OCI-LY7 (cell line): Measurements from ENCODE around the gene SCARB1. TPM values are rescaled to one million over a fixed set of nuclear protein-coding genes. Genes with fewer than 3 reads are reported as not detected.
A peak's percentile ranks its signal among the peaks of the same experiment; 100 is the strongest.

Experiments
- BruUV-seq: library from RNA; stranded (reverse); fragments of 400-500 nt; replicated peaks from 2 replicates; lab custom pipeline; 2021; lab: Mats Ljungman, UMichigan
- CTCF ChIA-PET: fragments of 300-600 bp; sonication (Branson Sonifier 250); formaldehyde crosslinking; loops from one replicate; lab custom pipeline; 2022; ENCODE audit warnings: antibody characterized with exemption; ENCODE audit not compliant: unreplicated experiment; lab: Charles Lee
- POLR2A ChIA-PET: fragments of 300-600 bp; sonication (Branson Sonifier 250); formaldehyde crosslinking; loops from one replicate; lab custom pipeline; 2022; ENCODE audit warnings: antibody characterized with exemption; lab: Charles Lee
- DNase-seq: peaks from one replicate; pipeline ENCODE4 v3.0.0-alpha.2; 2015; ENCODE audit warnings: low spot score
- H2AFZ ChIP-seq: fragments of 200-600 bp; sonication (generic), shearing (Covaris generic); 2 replicates; pipeline ENCODE4 v1.6.1; 2014; ENCODE audit warnings: mild to moderate bottlenecking, antibody characterized with exemption, low read length, moderate library complexity
- H3K27ac ChIP-seq: fragments of 200-600 bp; sonication (generic); 2 replicates; pipeline ENCODE4 v1.5.1; 2014; ENCODE audit warnings: mixed run types, low read depth, mild to moderate bottlenecking, moderate library complexity, low read length, inconsistent platforms; ENCODE audit not compliant: poor library complexity, severe bottlenecking
- H3K36me3 ChIP-seq: fragments of 200-600 bp; sonication (generic); 2 replicates; pipeline ENCODE4 v1.6.1; 2014; ENCODE audit warnings: mild to moderate bottlenecking, antibody characterized with exemption, low read length, moderate library complexity, mixed read lengths; ENCODE audit not compliant: insufficient read depth
- H3K4me1 ChIP-seq: fragments of 200-600 bp; sonication (generic); 2 replicates; pipeline ENCODE4 v1.5.1; 2014; ENCODE audit warnings: mild to moderate bottlenecking, low read length; ENCODE audit not compliant: insufficient read depth, poor library complexity, severe bottlenecking
- H3K4me2 ChIP-seq: fragments of 200-600 bp; sonication (generic); 2 replicates; pipeline ENCODE4 v1.6.1; 2014; ENCODE audit warnings: mild to moderate bottlenecking, low read length
- H3K4me3 ChIP-seq: fragments of 200-600 bp; sonication (generic); 2 replicates; pipeline ENCODE4 v1.5.1; 2014; ENCODE audit warnings: mild to moderate bottlenecking, low read depth, low read length; ENCODE audit not compliant: poor library complexity, severe bottlenecking
- H3K79me2 ChIP-seq: fragments of 200-600 bp; sonication (generic); 2 replicates; pipeline ENCODE4 v1.6.1; 2016; ENCODE audit warnings: low read depth, mild to moderate bottlenecking, low read length, moderate library complexity, mixed read lengths; ENCODE audit not compliant: insufficient read depth
- H3K9me2 ChIP-seq: fragments of 200-600 bp; sonication (generic); 2 replicates; pipeline ENCODE4 v1.6.1; 2016; ENCODE audit warnings: mild to moderate bottlenecking, low read length, mixed read lengths; ENCODE audit not compliant: insufficient read depth
- H3K9me3 ChIP-seq: fragments of 200-600 bp; sonication (generic); 2 replicates; pipeline ENCODE4 v1.6.1; 2014; ENCODE audit warnings: mild to moderate bottlenecking, mixed run types, low read length, mixed read lengths
- H4K20me1 ChIP-seq: fragments of 200-600 bp; sonication (generic); 2 replicates; pipeline ENCODE4 v1.6.1; 2014; ENCODE audit warnings: mild to moderate bottlenecking, antibody characterized with exemption, low read length, moderate library complexity, mixed read lengths; ENCODE audit not compliant: insufficient read depth
- CTCF ChIP-seq: fragments of 200-600 bp; sonication (generic); conservative IDR thresholded peaks from 2 replicates; pipeline ENCODE4 v1.5.1; 2014; ENCODE audit warnings: mild to moderate bottlenecking, antibody characterized with exemption, low read length, moderate library complexity, mixed read lengths
- EZH2phosphoT487 ChIP-seq: fragments of 200-600 bp; sonication (generic); IDR thresholded peaks from 2 replicates; pipeline ENCODE4 v1.6.1; 2018; ENCODE audit warnings: low read depth, borderline replicate concordance, mild to moderate bottlenecking, mixed run types, antibody characterized with exemption, low read length, moderate library complexity, mixed read lengths
- intact Hi-C: fragments of 100-400 bp; cut with micrococcal nuclease; formaldehyde crosslinking; loops from one replicate; pipeline ENCODE4 v1.10.0; 2022; ENCODE audit not compliant: unreplicated experiment
- total RNA-seq, 2 experiments: library from RNA; depleted of rRNA in 1 of 2; stranded (reverse); fragments of >200 nt in 1 of 2; shearing (Covaris generic) in 1 of 2; gene quantifications; 2 replicates each; pipeline ENCODE4 v1.2.3, GENCODE V29; 2014 to 2022

The SCARB1 gene
- total RNA-seq, 2 experiments from 2014 or later, result 42.9 to 112 TPM

GRCh38 chr12:124884587-124885438 lies 21.1 kb upstream of the SCARB1 start:
- Histone ChIP-seq H4K20me1 (no peaks in the 10 kb centered on the region), H3K9me2 (no peaks in the 10 kb centered on the region), H3K4me3 (peak overlapping the region; percentile 50), H3K4me2 (peak overlapping the region; percentile 70), H2AFZ (peak overlapping the region; percentile 26; the same call in 1 of the 2 replicates), H3K36me3 (no peaks in the 10 kb centered on the region), H3K4me1 (peaks cover 75% of the 10 kb centered on the region), H3K27ac (peak overlapping the region; percentile 95), H3K79me2 (no peaks in the 10 kb centered on the region), H3K9me3 (no peaks in the 10 kb centered on the region)
- peak; percentile 99 for DNase-seq
- intact Hi-C loops, result loop anchor here (1.0 to 2.0 kb wide), 4 partner anchors 13 to 54 kb away; partner anchors contain the start of gene SCARB1
- TSS peak; percentile 74 for BruUV-seq
- TF ChIP-seq EZH2phosphoT487, result no peak
- peak; percentile 43 for TF ChIP-seq CTCF
- POLR2A ChIA-PET, result interaction anchor here (0.6 to 6.0 kb wide), 6 partner anchors 16 to 355 kb away, joined by 3 to 102 read pairs (median 9); no protein-coding TSS in a partner anchor
- CTCF ChIA-PET, result interaction anchor here (0.9 kb wide), 1 partner anchor 33 kb away, joined by 3 read pairs; no protein-coding TSS in a partner anchor

GRCh38 chr12:124883263-124884130 lies 19.8 kb upstream of the SCARB1 start:
- Histone ChIP-seq H3K9me2 (no peaks in the 10 kb centered on the region), H3K4me3 (peak overlapping the region; percentile 50), H4K20me1 (no peaks in the 10 kb centered on the region), H3K9me3 (no peaks in the 10 kb centered on the region), H3K4me1 (peaks cover 64% of the 10 kb centered on the region), H3K36me3 (no peaks in the 10 kb centered on the region), H3K27ac (peak overlapping the region; percentile 95), H2AFZ (peak overlapping the region; percentile 26; the same call in 1 of the 2 replicates), H3K79me2 (no peaks in the 10 kb centered on the region), H3K4me2 (peak overlapping the region; percentile 70)
- DNase-seq, result peak; percentile 65
- intact Hi-C loops, result loop anchor here (1.0 to 2.0 kb wide), 4 partner anchors 15 to 56 kb away; partner anchors contain the start of gene SCARB1
- TF ChIP-seq CTCF (no peak), EZH2phosphoT487 (no peak)
- CTCF ChIA-PET, result no interaction called here
- BruUV-seq, result no TSS peak
- POLR2A ChIA-PET, result interaction anchor here (0.9 to 1.1 kb wide), 4 partner anchors 11 to 1498 kb away, joined by 3 to 11 read pairs (median 4); no protein-coding TSS in a partner anchor
